Gastrocnemius medialis (tissue), 4 donors: Measurements from ENCODE around the gene ZNF583. TPM values are rescaled to one million over a fixed set of nuclear protein-coding genes. Genes with fewer than 3 reads are reported as not detected.

ENCODE experiments used
- ATAC-seq, 2 donors: fragments of 150-250 bp; one replicate each; pipeline ENCODE4 v1.9.1; 2016
- DNase-seq, 2 donors: peaks; one replicate each; pipeline ENCODE4 v3.0.0-alpha.2; 2019
- H3K27ac ChIP-seq, 4 donors: fragments of 200-600 bp; sonication (generic); 1 replicate in 1 of 4; 2 replicates in 3 of 4; pipeline ENCODE4 v1.5.1; 2016 to 2018; ENCODE audit warnings: mild to moderate bottlenecking in 2 of 4, moderate library complexity in 1 of 4
- H3K27me3 ChIP-seq, 3 donors: fragments of 200-600 bp; sonication (generic) in 2 of 3; 1 replicate in 1 of 3; 2 replicates in 2 of 3; pipeline versions ENCODE4 v1.5.1 to v1.6.0; 2016 to 2019; ENCODE audit warnings: mild to moderate bottlenecking in 1 of 3, moderate library complexity in 1 of 3
- H3K36me3 ChIP-seq, 2 donors: fragments of 200-600 bp; sonication (generic) in 1 of 2; one replicate each; pipeline ENCODE4 v1.5.1; 2017 to 2018
- H3K4me1 ChIP-seq, 2 donors: fragments of 200-600 bp; sonication (generic) in 1 of 2; one replicate each; pipeline ENCODE4 v1.5.1; 2016 to 2017; ENCODE audit warnings: mild to moderate bottlenecking in 2 of 2
- H3K4me3 ChIP-seq, 4 donors: fragments of 200-600 bp; sonication (generic) in 3 of 4; 1 replicate in 1 of 4; 2 replicates in 3 of 4; pipeline ENCODE4 v1.5.1; 2016 to 2019; ENCODE audit warnings: mild to moderate bottlenecking in 2 of 4
- H3K9me3 ChIP-seq, 3 donors: fragments of 200-600 bp; sonication (generic) in 2 of 3; 1 replicate in 1 of 3; 2 replicates in 2 of 3; pipeline ENCODE4 v1.5.1; 2016 to 2019
- POLR2A ChIP-seq, 2 donors: fragments of 450-650 bp; IDR thresholded peaks; one replicate each; pipeline ENCODE4 v1.6.1; 2017; ENCODE audit warnings: antibody characterized with exemption in 2 of 2, mild to moderate bottlenecking in 2 of 2, moderate library complexity in 2 of 2
- in situ Hi-C, 4 donors: fragments of 200-750 bp; cut with MboI; loops; one replicate each; pipeline versions ENCODE4 v1.15.0 to v1.8.0; 2017; ENCODE audit warnings: low sequenced_read_pairs in 4 of 4
- intact Hi-C: fragments of 100-400 bp; cut with DNase I; formaldehyde crosslinking; loops from one replicate; pipeline ENCODE4 v1.15.1; 2023; ENCODE audit warnings: low total_unique reads
- total RNA-seq, 4 donors: library from RNA; depleted of rRNA; stranded (reverse); fragments of >200 nt; gene quantifications; one replicate each; pipeline versions ENCODE4 v1.1.0 to v1.2.3, GENCODE V29; 2016
- TF ChIP-seq, protein P1 (sequence below), 5 experiments: fragments of 450-650 bp in 3 of 5; fragments of 200-600 bp in 2 of 5; sonication (generic) in 2 of 5; IDR thresholded peaks in 4 of 5; conservative IDR thresholded peaks in 1 of 5; 1 replicate in 4 of 5; 2 replicates in 1 of 5; pipeline ENCODE4 v1.5.1; 2016 to 2019; ENCODE audit warnings: antibody characterized with exemption in 5 of 5, mild to moderate bottlenecking in 3 of 5, moderate library complexity in 3 of 5

Gene ZNF583
- total RNA-seq, 4 donors from 2014 or later: 3.5 to 9.2 (median 4.3) TPM

DNA sequence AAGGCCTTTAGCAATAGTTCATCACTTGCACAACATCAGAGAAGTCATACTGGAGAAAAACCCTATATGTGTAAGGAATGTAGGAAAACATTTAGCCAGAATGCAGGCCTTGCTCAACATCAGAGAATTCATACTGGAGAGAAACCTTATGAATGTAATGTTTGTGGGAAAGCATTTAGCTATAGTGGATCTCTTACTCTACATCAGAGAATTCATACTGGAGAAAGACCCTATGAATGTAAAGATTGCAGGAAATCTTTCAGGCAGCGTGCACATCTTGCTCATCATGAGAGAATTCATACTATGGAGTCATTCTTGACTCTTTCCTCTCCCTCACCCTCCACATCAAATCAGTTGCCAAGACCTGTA, 19.8 kb downstream of the ZNF583 start:
- intact Hi-C loops (no loop called here), in situ Hi-C loops (no loop called here)
- peaks cover 9 to 67% of the 10 kb centered on the region in 2 donors for H3K36me3 ChIP-seq
- no peak overlapping the region for H3K27ac ChIP-seq
- TF ChIP-seq POLR2A (IDR thresholded peaks at IDR 0.05): no peak
- H3K4me1 ChIP-seq: no peaks in the 10 kb centered on the region
- ATAC-seq (no peak), DNase-seq (no peak)
- peak overlapping the region in 1 of 4 donors; percentile 34 for H3K4me3 ChIP-seq
- peaks cover 43 to 94% (median 74%) of the 10 kb centered on the region in 3 donors for H3K9me3 ChIP-seq
- H3K27me3 ChIP-seq: no peaks in the 10 kb centered on the region

DNA sequence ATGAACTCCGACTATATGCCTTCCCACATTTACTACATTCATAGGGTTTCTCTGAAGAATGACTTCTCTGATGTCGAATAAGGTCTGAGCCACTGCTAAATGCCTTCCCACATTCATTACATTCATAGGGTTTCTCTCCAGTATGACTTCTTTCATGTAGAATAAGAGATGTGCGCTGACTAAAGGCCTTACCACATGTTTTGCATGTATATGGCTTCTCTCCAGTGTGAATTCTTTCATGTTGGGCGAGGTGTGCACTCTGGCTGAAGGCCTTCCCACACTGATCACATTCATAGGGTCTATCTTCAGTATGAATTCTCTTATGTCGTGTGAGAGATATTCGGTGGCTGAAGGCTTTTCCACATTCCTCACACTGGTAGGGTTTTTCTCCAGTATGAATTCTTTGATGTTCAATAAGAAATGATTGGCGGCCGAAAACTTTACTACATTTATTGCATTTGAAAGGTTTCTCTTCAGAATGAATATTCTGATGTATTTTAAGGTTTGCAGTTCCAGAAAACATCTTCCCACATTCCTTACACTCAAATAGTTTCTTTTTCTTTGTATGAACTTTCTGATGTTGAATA, 37.2 kb downstream of the ZNF583 start:
- in situ Hi-C loops: no loop called here
- Histone ChIP-seq H3K36me3 (peaks cover 3 to 60% of the 10 kb centered on the region in 2 donors), H3K27ac (no peak overlapping the region), H3K9me3 (peaks cover 0 to 75% (median 14%) of the 10 kb centered on the region in 3 donors), H3K4me3 (peak overlapping the region in 1 of 4 donors; percentile 21), H3K27me3 (no peaks in the 10 kb centered on the region), H3K4me1 (no peaks in the 10 kb centered on the region)
- DNase-seq (no peak), ATAC-seq (no peak)
- TF ChIP-seq POLR2A (IDR thresholded peaks at IDR 0.05): no peak
- TF ChIP-seq, protein P1, sequence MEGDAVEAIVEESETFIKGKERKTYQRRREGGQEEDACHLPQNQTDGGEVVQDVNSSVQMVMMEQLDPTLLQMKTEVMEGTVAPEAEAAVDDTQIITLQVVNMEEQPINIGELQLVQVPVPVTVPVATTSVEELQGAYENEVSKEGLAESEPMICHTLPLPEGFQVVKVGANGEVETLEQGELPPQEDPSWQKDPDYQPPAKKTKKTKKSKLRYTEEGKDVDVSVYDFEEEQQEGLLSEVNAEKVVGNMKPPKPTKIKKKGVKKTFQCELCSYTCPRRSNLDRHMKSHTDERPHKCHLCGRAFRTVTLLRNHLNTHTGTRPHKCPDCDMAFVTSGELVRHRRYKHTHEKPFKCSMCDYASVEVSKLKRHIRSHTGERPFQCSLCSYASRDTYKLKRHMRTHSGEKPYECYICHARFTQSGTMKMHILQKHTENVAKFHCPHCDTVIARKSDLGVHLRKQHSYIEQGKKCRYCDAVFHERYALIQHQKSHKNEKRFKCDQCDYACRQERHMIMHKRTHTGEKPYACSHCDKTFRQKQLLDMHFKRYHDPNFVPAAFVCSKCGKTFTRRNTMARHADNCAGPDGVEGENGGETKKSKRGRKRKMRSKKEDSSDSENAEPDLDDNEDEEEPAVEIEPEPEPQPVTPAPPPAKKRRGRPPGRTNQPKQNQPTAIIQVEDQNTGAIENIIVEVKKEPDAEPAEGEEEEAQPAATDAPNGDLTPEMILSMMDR (IDR thresholded peaks at IDR 0.05 in 4 of 5, conservative IDR thresholded peaks at IDR 0.05 in 1 of 5): no peak
- intact Hi-C loops: no loop called here

DNA sequence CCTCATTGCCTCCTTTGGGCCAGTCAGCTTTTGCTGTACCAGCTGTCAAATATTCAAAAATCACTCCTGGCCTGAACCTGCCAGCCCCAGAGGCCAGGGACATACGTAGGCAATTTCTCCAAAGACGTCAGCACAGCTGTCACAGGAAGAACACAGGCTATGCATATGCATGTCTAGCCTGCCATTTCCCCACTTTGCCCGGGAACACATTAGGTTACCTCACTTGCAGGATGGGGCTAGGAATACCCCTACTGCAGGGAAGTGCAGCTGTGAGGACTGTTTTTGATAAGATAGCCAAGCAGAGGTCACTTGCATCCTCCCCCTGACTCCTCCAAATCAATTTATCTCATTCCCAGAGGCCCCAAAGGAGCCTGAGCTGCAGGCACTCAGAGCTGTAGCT, 70.2 kb downstream of the ZNF583 start:
- peaks cover 0 to 24% of the 10 kb centered on the region in 2 donors for H3K36me3 ChIP-seq
- intact Hi-C loops: no loop called here
- no peak overlapping the region for H3K27ac ChIP-seq
- ATAC-seq: no peak
- DNase-seq: no peak
- TF ChIP-seq POLR2A (IDR thresholded peaks at IDR 0.05): no peak
- TF ChIP-seq, protein P1 (IDR thresholded peaks at IDR 0.05 in 4 of 5, conservative IDR thresholded peaks at IDR 0.05 in 1 of 5): no peak
- in situ Hi-C loops: no loop called here
- H3K27me3 ChIP-seq: no peaks in the 10 kb centered on the region
- H3K4me1 ChIP-seq: peaks cover 0 to 5% of the 10 kb centered on the region in 2 donors
- H3K4me3 ChIP-seq: no peak overlapping the region
- H3K9me3 ChIP-seq: peaks cover 0 to 10% (median 0%) of the 10 kb centered on the region in 3 donors

DNA sequence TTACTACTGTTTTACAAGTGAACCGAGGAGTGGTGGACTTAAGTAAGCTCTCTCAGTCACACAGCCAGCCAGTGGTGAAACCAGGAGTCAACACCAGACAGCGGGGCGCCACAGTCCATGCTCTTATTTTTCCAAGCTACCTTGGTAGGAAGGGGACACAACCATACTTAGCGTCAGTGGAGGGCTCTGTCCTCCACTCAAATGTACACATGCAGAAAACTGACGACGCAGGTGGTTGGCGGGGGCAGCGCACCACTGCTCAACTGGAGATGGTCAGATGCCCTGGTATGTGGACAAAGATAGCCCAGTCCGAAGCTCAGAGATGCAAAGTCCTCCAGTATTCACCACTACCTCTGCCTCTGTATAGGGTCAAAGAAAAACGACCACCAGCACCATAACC, 72.0 kb downstream of the ZNF583 start:
- H3K27me3 ChIP-seq: no peaks in the 10 kb centered on the region
- intact Hi-C loops: loop anchor here (2.0 kb wide), 1 partner anchor 63 kb away; the partner anchor contains the start of gene ZFP28
- in situ Hi-C loops: no loop called here
- no peak for TF ChIP-seq POLR2A (IDR thresholded peaks at IDR 0.05)
- TF ChIP-seq, protein P1 (IDR thresholded peaks at IDR 0.05 in 4 of 5, conservative IDR thresholded peaks at IDR 0.05 in 1 of 5): no peak
- peaks cover 0 to 13% (median 0%) of the 10 kb centered on the region in 3 donors for H3K9me3 ChIP-seq
- H3K4me3 ChIP-seq: no peak overlapping the region
- DNase-seq (no peak), ATAC-seq (no peak)
- peaks cover 0 to 5% of the 10 kb centered on the region in 2 donors for H3K4me1 ChIP-seq
- H3K27ac ChIP-seq: no peak overlapping the region
- H3K36me3 ChIP-seq: peaks cover 0 to 16% of the 10 kb centered on the region in 2 donors

Other genes with a start within 250 kb of the ZNF583 start
- gene GALP, start 228.3 kb upstream of the ZNF583 start, total RNA-seq: not detected
- gene ZSCAN5B, start 206.5 kb upstream of the ZNF583 start, total RNA-seq: not detected
- gene ZSCAN5C, start 202.1 kb upstream of the ZNF583 start, total RNA-seq: not detected
- gene EDDM13, start 131.6 kb upstream of the ZNF583 start, total RNA-seq: not detected
- gene ZSCAN5A, start 89.5 kb upstream of the ZNF583 start, total RNA-seq: 10 to 100 TPM in 1 of 4 donors, 1 to 10 TPM in 2, under 1 TPM in 1; 1.00 to 26.1 (median 3.6) TPM
- gene ZNF582, start 10.8 kb upstream of the ZNF583 start, total RNA-seq: 1 to 10 TPM in 2 of 4 donors, under 1 TPM in 2; 0.22 to 1.9 (median 0.83) TPM
- gene ZNF667, start 73.0 kb downstream of the ZNF583 start, total RNA-seq: under 1 TPM; 0.24 to 0.78 (median 0.48) TPM
- gene ZNF471, start 103.5 kb downstream of the ZNF583 start, total RNA-seq: 1 to 10 TPM in 3 of 4 donors, under 1 TPM in 1; 0.56 to 3.8 (median 3.2) TPM
- 1 to 10 TPM; 2.6 to 5.7 (median 4.9) TPM for gene ZFP28, start 134.6 kb downstream of the ZNF583 start, total RNA-seq
- gene ZNF470, start 163.1 kb downstream of the ZNF583 start, total RNA-seq: 1 to 10 TPM in 1 of 4 donors, under 1 TPM in 3; 0.32 to 2.0 (median 0.83) TPM
- 1 to 10 TPM; 6.7 to 7.5 (median 7.4) TPM for gene ZNF71, start 191.0 kb downstream of the ZNF583 start, total RNA-seq
- gene SMIM17, start 238.8 kb downstream of the ZNF583 start, total RNA-seq: under 1 TPM in 1 of 4 donors, not detected in 3; 0.39 TPM